ENCODE data around the gene UBL4A.

UBL4A gene

DNA sequence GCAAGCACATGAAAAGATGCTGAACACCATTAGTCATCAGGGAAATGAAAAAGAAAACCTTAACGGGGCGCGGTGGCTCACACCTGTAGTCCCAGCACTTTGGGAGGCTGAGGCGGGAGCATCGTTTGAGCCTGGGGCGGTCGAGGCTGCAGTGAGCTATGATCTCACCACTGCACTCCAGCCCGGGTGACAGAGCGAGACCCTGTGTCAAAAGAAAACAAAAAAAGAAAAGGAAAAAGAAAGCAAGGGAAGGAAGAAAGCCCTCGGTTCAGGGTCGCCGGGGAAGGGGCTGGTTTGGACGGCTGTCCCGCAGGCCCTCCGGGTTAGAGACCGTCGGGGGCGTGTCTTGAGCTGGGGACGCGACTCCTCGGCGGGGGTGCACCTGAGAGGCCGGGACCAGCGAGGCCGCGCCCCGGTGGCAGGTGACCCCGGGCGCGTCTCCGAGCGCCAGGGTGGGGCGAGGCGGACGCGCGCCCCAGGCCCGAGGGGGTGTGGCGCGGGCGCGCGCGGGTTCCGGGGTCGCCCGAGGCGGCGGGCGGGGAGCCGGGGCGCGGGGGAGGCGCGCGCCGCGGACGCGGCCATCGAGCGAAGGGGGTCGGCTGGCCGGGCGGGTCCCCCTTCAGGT, 28.8 kb downstream of the UBL4A start:
- DNase-seq (peak; percentile 46), ATAC-seq (replicated peaks) (peak; percentile 70 to 80)
- Mint-ChIP-seq H3K27me3 (no peaks in the 10 kb centered on the region), H3K4me1 (peaks cover 13 to 21% of the 10 kb centered on the region in 2 donors), H3K27ac (peak overlapping the region; percentile 93), H3K4me3 (peak overlapping the region; percentile 86 to 93), H3K36me3 (peaks cover 17 to 18% of the 10 kb centered on the region in 2 donors), H3K9me3 (peaks cover 0 to 5% of the 10 kb centered on the region in 2 donors)

DNA sequence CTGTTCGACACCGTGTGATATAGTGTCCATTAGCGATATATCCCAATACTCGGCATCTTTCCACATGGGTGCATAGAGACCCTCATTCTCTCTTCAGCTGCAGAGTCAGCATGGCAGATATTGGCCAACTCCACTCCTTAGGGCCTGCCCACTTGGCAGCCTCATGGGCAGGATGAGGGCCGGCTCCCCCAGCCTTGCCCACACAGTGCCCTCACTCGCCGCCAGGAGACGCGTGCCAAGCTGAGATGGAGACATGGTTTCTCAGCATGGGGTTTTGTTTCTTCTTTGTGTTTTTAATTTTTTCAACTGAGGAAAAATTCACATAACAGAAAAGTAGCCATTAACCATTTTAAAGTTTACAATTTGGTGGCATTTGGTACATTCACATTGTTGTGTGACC, 33.6 kb downstream of the UBL4A start:
- no peaks in the 10 kb centered on the region for H3K27me3 Mint-ChIP-seq
- H3K27ac Mint-ChIP-seq = no peak overlapping the region
- peaks cover 0 to 2% of the 10 kb centered on the region in 2 donors for H3K4me1 Mint-ChIP-seq
- no peak for ATAC-seq (replicated peaks)
- no peak overlapping the region for H3K4me3 Mint-ChIP-seq
- peaks cover 9 to 18% of the 10 kb centered on the region in 2 donors for H3K36me3 Mint-ChIP-seq
- peaks cover 0 to 5% of the 10 kb centered on the region in 2 donors for H3K9me3 Mint-ChIP-seq
- no peak for DNase-seq

DNA sequence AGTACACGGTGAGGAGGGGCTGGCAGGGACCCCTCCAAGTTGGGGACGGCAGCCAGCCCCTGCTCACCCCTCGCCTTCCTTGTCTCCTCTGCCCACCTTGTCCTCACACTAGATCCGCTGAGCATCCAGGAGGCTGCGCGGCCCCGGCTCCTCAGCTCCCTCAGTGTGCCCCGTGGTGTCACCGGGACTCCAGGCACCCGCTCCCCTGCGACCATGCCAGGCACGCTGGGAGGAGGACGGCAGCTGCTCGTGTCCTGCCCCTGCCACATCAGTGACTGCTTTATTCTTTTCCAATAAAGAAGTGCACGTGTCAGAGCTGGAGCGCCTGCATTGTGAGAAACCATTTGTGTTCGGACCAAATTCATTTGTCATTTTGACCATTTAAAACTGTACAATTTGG, 36.1 kb downstream of the UBL4A start:
- H3K36me3 Mint-ChIP-seq = peaks cover 25 to 26% of the 10 kb centered on the region in 2 donors
- no peak overlapping the region for H3K4me3 Mint-ChIP-seq
- DNase-seq (no peak), ATAC-seq (replicated peaks) (no peak)
- H3K9me3 Mint-ChIP-seq = peaks cover 0 to 5% of the 10 kb centered on the region in 2 donors
- H3K27ac Mint-ChIP-seq = no peak overlapping the region
- peaks cover 12 to 15% of the 10 kb centered on the region in 2 donors for H3K4me1 Mint-ChIP-seq
- H3K27me3 Mint-ChIP-seq = no peaks in the 10 kb centered on the region

DNA sequence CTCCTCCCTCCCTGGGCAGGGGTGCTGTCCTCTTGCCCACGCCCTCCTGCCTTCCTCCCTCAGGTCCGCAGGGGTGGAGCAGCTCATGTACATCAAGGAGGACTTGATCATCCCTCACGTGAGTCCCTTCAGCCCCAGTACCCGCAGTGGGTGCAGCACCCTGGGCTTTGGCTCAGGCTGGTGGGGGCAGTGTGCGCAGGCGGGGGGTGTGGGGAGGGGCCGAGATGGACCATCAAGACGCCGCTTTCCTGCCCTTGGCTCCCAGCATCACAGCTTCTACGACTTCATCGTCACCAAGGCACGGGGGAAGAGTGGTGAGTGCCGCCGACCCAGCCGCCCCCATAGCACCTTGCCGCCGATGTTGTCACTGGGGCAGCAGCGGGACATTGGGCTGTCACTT, 36.8 kb downstream of the UBL4A start:
- Mint-ChIP-seq H3K9me3 (peaks cover 0 to 4% of the 10 kb centered on the region in 2 donors), H3K4me1 (peaks cover 12 to 15% of the 10 kb centered on the region in 2 donors), H3K27me3 (no peaks in the 10 kb centered on the region), H3K4me3 (no peak overlapping the region), H3K27ac (no peak overlapping the region), H3K36me3 (peaks cover 23 to 24% of the 10 kb centered on the region in 2 donors)
- DNase-seq (no peak), ATAC-seq (replicated peaks) (no peak)

DNA sequence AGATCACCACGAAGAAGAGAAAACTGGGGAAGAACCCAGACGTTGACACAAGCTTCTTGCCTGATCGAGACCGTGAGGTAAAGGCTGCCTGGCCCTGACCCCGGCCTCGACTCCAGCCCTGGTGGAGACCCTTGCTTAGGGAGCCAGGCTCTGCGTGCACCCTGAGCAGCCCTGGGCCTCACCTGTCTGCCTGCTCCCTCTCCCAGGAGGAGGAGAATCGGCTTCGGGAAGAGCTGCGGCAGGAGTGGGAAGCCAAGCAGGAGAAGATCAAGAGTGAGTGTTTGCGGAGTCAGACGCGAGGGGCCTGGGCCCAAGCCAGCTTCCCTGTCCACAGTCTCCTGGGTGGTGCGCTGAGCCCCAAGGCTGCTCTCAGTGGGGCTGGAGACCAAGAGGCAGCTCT, 37.9 kb downstream of the UBL4A start:
- no peak overlapping the region for H3K4me3 Mint-ChIP-seq
- ATAC-seq (replicated peaks) = no peak
- peaks cover 14 to 18% of the 10 kb centered on the region in 2 donors for H3K4me1 Mint-ChIP-seq
- no peaks in the 10 kb centered on the region for H3K27me3 Mint-ChIP-seq
- no peaks in the 10 kb centered on the region for H3K9me3 Mint-ChIP-seq
- no peak overlapping the region for H3K27ac Mint-ChIP-seq
- peaks cover 19 to 20% of the 10 kb centered on the region in 2 donors for H3K36me3 Mint-ChIP-seq
- no peak for DNase-seq

DNA sequence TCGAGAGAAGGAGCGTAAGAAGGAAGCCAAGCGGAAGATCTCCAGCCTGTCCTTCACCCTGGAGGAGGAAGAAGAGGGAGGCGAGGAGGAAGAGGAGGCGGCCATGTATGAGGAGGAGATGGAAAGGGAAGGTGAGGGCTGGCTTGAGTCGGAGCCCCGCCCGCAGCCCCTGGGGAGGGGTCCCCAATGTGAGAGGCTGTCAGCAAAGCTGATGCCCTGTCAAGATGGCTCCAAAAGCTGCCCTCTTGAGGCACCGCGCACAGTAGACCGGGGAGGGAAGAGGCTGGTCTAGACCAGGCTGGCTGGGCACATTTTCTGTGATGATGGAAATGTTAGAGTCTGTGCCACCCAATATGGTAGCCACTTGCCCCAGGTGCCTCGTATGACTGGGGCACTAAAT, 40.0 kb downstream of the UBL4A start:
- no peaks in the 10 kb centered on the region for H3K9me3 Mint-ChIP-seq
- H3K36me3 Mint-ChIP-seq = peaks cover 17 to 22% of the 10 kb centered on the region in 2 donors
- ATAC-seq (replicated peaks) (no peak), DNase-seq (no peak)
- no peaks in the 10 kb centered on the region for H3K27me3 Mint-ChIP-seq
- H3K4me1 Mint-ChIP-seq = peaks cover 15 to 23% of the 10 kb centered on the region in 2 donors
- peak overlapping the region in 1 of 2 donors; percentile 47 for H3K4me3 Mint-ChIP-seq
- peak overlapping the region; percentile 20 for H3K27ac Mint-ChIP-seq

DNA sequence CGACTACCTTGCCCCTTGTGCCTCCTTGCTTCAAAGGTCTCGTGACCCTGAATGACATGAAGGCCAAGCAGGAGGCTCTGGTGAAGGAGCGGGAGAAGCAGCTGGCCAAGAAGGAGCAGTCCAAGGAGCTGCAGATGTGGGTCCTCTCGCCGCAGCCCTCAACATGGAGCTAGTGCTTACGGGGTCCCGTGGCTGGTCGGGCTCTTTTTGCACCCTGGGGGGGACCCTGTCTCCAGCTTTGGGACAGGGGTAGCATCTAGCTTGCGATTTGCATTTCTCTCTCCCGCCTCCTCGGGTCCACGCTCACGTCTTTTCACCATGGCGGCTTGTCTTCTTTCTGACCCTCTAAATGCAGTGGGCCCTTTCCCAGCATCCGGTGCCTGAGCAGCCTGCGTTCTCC, 40.6 kb downstream of the UBL4A start:
- Mint-ChIP-seq H3K27ac (peak overlapping the region; percentile 80), H3K4me3 (peak overlapping the region; percentile 44 to 47), H3K27me3 (no peaks in the 10 kb centered on the region)

DNA sequence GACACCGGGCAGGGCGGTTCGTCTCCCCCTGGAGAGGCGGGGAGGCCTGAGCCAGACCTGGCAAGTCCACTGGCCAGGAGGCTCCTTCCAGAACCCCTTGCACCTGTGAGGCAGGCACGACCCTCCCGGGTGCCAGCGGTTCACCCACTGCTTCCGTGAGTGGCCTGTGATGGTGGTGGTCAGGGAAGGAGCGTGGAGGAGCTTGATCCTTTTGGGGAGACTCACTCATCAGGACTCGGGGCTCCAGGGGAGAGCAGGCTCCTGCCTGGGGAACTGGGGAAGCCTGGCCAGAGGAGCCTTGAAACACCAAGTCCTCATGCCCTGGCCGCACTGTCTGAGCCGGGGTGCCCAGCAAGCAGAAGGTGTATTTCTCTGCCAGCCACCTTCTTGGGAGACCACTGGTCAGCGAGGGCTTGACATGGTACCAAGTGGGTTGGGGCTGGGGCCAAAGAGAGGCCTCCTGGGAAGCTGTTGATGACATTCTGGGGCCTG, 41.6 kb downstream of the UBL4A start:
- H3K27ac Mint-ChIP-seq = peak overlapping the region; percentile 25
- no peaks in the 10 kb centered on the region for H3K27me3 Mint-ChIP-seq
- peak overlapping the region; percentile 77 to 83 for H3K4me3 Mint-ChIP-seq
- ATAC-seq (replicated peaks) (no peak), DNase-seq (no peak)
- H3K4me1 Mint-ChIP-seq = peaks cover 16 to 23% of the 10 kb centered on the region in 2 donors
- H3K36me3 Mint-ChIP-seq = peaks cover 13 to 34% of the 10 kb centered on the region in 2 donors
- no peaks in the 10 kb centered on the region for H3K9me3 Mint-ChIP-seq

More for the DNA sequence above, 40.6 kb downstream of the UBL4A start:
- DNase-seq (no peak), ATAC-seq (replicated peaks) (no peak)
- Mint-ChIP-seq H3K36me3 (peaks cover 17 to 26% of the 10 kb centered on the region in 2 donors), H3K9me3 (no peaks in the 10 kb centered on the region), H3K4me1 (peaks cover 15 to 23% of the 10 kb centered on the region in 2 donors)

DNA sequence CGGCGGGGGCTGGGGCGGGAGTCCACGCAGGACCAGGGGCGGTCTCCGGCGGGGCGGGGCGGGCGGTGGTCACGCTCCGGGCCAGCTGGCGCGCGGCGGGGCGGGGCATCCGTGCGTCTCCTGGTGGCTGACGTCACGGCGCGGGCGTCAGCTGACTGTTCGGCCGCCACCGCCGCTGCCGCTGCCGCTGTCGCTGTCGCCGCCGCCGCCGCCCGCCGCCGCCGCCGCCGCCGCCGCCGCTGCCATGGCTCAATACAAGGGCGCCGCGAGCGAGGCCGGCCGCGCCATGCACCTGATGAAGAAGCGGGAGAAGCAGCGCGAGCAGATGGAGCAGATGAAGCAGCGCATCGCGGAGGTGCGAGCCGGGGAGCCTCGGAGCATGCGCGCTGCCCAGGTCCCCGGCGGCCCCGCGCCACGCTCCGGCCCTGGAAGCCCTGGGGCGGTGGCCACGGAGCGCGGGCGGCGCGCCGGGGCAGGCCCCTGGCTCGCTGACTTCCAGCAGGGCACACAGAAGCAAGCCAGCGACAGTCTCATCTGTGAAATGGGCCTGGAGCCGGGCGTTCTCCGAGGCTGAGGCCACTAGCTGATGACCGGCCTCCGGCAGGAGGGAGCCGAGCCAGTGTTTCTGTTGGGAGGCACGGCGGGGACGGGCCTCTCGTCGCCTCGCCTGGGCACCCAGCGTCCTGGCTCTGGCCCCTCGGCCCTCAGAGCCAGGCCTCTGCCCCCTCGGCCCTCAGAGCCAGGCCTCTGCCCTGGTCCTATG, 42.2 kb downstream of the UBL4A start, which contains the start of gene FAM50A:
Gene FAM50A, plus strand, starts transcription at position 150 of the 763 bp plus-strand sequence. Its CDS starts 95 bp downstream, at position 245.
- peak within 1 kb of the TSS; percentile 81 to 83 for H3K4me3 Mint-ChIP-seq
- DNase-seq (peak; percentile 57), ATAC-seq (replicated peaks) (peak; percentile 88 to 96)
- peaks cover 16 to 23% of the 10 kb centered on the region in 2 donors for H3K4me1 Mint-ChIP-seq
- H3K36me3 Mint-ChIP-seq = peaks cover 12 to 34% of the 10 kb centered on the region in 2 donors
- no peaks in the 10 kb centered on the region for H3K27me3 Mint-ChIP-seq
- H3K27ac Mint-ChIP-seq = peak within 1 kb of the TSS; percentile 88
- H3K9me3 Mint-ChIP-seq = no peaks in the 10 kb centered on the region

DNA sequence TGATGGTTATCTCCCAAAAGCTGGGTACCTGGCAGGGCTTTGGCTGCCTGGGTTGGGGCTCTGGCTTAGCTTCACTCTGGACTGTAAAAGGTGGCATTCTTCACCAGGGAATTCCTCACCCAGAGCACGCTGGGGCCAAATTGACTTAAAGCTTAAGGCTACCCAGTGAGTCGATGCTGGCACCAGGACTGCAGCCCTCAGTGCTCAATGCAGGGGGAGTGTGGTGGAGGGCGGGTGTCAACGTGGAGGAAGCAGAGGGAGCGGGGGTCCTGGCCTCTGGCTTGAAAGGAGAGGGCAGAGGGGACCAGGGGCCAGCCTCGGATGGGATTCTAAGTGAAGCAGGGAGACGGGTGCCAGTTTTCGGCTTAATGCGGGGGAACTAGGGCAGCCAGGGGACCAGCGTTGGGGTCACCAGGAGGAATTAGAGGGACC, 42.9 kb downstream of the UBL4A start:
- H3K4me3 Mint-ChIP-seq = peak overlapping the region; percentile 80 to 81
- no peaks in the 10 kb centered on the region for H3K27me3 Mint-ChIP-seq
- ATAC-seq (replicated peaks) (peak; percentile 4 to 24), DNase-seq (no peak)
- peaks cover 16 to 23% of the 10 kb centered on the region in 2 donors for H3K4me1 Mint-ChIP-seq
- no peaks in the 10 kb centered on the region for H3K9me3 Mint-ChIP-seq
- H3K36me3 Mint-ChIP-seq = peaks cover 11 to 35% of the 10 kb centered on the region in 2 donors
- H3K27ac Mint-ChIP-seq = peak overlapping the region; percentile 86

DNA sequence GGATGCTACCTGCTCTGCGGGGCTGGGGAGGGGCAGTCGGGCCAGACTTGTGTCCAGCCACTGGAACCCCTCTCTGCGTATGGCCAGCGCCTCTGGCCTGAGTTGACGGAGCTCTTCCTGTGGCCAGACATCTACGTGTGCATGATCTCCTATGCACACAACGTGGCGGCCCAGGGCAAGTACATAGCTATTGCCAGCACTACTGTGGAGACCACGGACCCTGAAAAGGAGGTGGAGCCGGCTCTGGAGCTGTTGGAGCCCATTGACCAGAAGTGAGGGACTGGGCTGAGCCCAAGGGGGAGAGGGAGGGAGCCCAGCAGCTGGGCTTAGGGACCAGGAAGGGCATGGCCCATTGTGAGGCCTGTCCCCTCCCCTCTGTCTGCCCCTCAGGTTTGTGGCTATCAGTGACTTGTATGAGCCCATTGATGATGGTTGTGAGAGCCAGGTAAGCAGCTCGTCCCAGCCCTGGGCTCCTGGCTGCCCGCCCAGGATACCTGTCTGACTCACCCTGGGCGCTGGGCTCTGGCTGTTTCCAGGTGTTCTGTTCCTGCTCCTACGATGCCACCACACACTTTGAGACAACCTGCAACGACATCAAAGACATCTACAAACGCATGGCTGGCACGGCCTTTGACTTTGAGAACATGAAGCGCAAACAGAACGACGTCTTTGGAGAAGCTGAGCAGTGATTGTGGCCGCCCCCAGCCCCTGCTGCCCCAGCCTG, 44.3 kb downstream of the UBL4A start:
- H3K27ac Mint-ChIP-seq = no peak overlapping the region
- ATAC-seq (replicated peaks) (no peak), DNase-seq (no peak)
- H3K27me3 Mint-ChIP-seq = no peaks in the 10 kb centered on the region
- peaks cover 13 to 20% of the 10 kb centered on the region in 2 donors for H3K4me1 Mint-ChIP-seq
- no peak overlapping the region for H3K4me3 Mint-ChIP-seq
- H3K36me3 Mint-ChIP-seq = peaks cover 9 to 34% of the 10 kb centered on the region in 2 donors
- peaks cover 0 to 4% of the 10 kb centered on the region in 2 donors for H3K9me3 Mint-ChIP-seq

DNA sequence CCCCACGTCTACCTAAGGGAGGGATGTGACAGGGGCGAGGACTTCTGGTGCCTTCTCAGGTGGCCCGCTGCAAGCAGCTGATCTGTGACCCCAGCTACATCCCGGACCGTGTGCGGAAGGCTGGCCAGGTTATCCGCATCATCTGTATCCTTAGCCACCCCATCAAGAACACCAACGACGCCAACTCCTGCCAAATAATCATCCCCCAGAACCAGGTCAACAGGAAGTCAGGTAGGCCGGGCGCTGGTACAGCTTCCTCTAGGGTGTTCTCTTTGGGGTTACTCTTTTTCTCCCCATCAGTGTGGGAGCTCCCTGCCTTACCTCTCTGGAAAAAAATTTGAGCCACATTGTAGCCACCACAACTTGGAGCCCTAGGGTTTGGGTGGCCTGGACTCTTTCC, 44.9 kb downstream of the UBL4A start:
- H3K9me3 Mint-ChIP-seq = peaks cover 0 to 4% of the 10 kb centered on the region in 2 donors
- no peaks in the 10 kb centered on the region for H3K27me3 Mint-ChIP-seq
- no peak overlapping the region for H3K27ac Mint-ChIP-seq
- H3K4me1 Mint-ChIP-seq = peaks cover 10 to 14% of the 10 kb centered on the region in 2 donors
- H3K4me3 Mint-ChIP-seq = no peak overlapping the region
- ATAC-seq (replicated peaks) (no peak), DNase-seq (no peak)
- H3K36me3 Mint-ChIP-seq = peaks cover 6 to 29% of the 10 kb centered on the region in 2 donors

DNA sequence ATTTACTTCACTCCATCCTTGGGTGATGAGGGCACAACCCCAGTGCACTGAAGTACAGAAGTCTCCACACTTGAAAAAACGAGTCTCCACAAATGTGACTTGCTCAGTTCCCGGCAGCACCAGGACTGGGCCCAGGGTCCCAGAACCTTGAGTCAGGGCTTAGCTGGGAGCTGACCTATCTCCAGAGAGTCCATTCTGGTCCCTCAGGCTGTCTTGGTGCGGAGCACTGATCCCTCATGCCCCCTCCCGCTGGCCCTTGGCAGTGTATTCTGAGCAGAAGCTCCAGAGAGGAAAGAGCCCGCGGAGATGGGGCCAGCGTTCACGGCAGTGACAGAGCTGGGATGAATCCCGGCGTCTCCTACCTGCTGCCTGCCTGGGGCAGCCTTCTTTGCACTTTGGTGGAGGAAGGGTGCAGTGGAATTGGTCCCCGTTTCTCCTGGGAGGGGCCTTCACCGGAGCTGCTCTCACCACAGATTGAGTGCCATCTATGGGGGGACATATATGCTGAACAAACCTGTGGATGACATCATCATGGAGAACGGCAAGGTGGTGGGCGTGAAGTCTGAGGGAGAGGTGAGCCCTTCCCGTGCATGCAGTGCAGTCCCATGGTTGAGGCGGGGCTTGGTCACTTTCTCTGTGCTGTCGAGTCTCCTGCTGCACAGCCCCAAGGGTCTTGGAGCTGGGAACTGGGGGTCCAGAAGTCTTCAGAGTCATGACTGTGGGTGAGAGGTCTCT, 45.6 kb downstream of the UBL4A start:
- Mint-ChIP-seq H3K36me3 (peaks cover 3 to 30% of the 10 kb centered on the region in 2 donors), H3K27me3 (no peaks in the 10 kb centered on the region), H3K4me1 (peaks cover 7 to 10% of the 10 kb centered on the region in 2 donors), H3K9me3 (peaks cover 0 to 4% of the 10 kb centered on the region in 2 donors), H3K4me3 (no peak overlapping the region), H3K27ac (no peak overlapping the region)
- ATAC-seq (replicated peaks) (no peak), DNase-seq (no peak)
